Inferior parietal cortex (tissue), 1 donor: ENCODE measurements around the gene CHST3.

Experiments used
- DNase-seq: peaks from one replicate; pipeline ENCODE4 v3.0.0-alpha.2; 2016; ENCODE audit errors: extremely low spot score

CHST3 gene

DNA sequence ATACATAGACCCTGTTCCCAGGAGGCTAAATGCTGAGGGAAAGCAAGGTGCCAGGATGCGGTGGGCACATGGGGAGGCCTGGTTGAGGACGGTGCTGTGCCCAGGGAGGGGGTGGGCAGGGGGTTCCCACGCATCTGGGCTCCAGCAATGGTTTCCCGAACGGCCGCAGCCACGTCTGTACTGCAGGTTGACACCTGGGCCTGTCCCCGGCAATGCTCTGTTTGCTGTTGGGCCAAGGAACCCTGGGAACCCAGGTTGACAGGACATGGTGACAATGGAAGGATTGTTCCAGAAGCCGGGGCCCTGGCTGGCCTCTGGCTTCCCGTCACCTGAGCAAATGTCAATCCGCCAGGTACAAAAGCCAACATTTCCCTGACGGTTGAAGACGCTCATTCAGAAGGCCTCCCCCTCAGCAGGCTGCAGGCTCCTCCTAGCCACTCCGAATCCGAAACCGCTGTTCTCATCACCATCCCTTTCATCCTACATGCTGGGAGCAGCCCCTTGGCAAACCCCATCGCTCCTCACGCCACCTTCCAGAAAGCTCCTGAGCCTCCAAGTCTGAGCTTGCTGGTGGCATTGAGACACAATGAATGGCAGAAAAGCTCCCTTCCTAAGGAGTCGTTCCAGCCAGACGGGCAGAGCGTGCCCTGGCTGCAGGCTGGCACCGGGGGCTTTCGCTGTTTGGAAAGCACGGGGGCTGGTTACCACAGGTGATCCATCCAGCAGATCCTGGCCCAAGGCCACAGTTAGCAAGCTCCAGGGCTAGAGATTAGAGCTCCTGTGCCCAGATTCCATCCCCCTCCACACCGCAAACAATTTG is 92.9 kb downstream of the CHST3 start:
- no peak for DNase-seq

DNA sequence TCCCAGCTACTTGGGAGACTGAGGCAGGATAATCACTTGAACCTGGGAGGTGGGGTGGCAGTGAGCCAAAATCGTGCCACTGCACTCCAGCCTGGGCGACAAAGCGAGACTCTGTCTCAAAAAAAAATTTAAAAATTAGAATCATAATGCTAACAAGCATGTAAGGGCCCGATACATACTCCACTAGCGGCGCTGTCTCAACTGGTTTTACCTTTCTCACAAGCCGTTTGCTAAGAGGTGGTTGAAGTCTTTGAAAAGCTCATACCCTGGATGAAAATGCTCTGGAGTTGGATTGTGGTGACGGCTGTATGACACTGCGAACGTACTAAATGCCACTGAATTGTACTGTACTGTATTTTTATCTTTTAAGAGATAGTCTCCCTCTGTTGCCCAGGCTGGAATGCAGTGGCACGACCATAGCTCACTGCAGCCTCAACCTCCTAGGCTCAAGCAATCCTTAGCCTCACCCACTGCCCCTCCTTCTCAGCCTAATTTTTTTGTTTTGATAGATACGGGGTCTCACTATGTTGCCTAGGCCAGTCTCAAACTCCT is 94.2 kb downstream of the CHST3 start:
- DNase-seq, result no peak

DNA sequence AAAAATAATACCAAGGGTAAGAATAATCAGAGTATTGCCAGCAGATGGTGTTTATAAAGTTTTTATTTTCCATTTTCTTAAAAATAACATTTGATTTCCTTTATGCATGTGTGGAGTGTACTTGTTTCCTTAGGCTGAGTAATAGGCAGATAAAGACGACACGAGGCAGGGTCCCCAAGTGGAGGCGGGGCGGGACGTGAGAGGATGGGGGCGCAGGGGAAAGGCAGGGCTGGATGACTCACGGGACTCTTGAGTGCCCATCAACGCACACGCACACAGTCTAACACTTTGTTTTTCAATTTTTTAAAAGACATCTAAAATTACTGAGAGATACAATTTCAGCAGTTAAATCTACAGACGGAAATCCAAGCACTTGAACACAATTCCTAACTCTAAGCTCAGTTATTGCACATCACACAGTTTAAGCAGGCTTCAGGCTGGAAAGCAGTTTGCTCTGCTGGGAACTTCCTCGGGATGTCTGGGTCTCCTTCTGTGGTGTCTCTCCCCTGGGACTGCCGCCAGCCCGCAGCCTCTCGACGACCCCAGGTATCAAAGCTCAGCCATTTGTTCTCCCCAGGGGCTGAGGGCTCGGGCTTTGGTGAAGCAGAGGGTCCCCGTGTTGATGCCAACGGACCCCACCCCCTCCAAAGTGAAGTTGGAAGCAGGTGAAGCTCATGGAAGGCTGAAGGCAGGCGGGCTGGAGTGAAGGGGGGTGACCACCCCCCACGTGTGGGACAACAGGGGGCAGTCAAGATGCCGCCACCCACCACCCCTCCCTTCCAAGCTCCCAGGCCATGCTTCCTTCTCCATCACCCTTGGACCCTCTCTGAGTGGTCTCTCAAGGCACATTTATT is 95.0 kb downstream of the CHST3 start:
- DNase-seq, result no peak

DNA sequence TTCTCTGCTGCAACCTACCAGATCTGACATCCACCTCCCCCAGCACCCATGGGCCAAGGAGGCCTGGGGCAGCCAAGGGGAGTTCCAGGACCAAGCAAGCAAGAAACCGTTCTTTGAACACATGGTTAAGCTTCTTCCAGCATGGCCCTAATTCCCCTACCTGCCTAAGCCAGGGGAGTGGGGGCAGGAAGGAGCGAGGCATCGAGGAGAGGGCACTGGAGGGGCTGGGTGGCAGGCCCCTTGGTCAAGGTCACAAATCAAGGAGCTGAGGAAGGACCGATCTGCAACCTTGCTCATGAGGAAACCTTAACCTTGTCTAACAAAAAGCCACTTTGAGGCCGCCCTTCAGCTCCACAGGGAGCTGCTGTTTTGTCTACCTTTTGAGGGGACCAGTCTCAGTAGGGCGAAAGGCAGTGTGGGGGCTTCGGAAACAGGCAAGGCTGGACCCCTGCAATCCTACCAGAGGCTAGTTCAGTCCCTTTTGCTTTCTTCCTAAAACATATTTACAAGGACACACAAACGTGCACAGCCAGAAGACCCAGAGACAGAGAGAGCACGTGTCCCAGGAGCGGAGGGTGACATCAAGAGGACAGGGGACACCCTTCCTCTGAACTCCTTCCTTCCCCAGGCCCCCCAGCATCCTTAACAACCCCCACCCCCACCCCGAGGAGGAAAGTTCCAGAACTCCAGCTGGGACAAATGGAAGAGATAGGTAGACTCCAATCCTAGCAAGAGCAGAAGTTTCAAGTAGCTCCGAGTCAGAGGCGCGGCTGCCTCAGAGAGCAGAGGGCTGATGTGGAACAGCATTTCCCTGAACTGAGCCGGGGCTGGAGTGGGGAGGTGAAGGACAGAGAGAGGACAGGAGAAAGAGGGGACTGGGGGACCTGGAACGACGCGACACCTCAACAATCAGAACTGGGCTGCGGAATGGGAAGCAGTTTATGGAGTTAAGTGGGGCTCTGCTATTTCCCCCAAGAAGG is 95.9 kb downstream of the CHST3 start:
- DNase-seq, result no peak

DNA sequence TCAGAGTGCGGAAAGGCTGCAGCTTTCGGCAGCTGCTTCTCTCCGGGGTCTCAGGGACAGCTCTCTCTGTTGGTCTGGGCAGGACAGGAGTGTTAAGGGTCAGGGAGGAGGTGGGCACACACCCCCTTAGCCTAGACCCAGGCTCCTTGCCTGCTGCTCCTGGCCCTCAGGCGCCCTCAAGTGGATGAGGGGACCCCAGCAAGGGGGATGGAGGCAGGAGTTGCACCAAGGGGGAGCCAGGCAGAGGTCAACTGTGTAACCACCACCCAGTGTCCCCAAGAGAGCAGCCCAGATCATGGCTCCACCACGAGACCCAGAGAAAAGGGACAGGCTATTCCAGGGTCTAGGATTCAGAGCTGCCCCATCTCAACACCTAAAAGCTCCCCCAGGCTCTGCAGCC is 97.3 kb downstream of the CHST3 start:
- DNase-seq, result no peak

DNA sequence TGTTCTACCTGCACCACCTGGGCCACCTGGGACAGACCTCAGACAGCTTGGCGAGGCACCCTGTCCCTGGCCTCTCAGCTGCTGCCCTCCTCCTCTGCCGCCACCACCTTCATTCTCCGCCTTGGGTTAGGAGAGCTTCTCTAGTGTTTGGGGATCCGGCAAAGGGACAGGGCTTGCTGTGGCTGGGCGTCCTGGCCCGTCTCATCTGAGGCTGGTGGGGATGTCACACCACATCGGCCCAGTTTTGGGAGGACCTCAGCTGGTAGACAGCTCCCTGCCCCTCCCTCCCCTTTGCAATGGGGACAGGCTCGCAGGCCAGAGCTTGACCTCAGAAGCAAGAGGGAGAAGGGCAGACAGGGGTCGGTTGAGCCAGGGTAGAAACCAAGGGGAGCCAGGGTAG is 97.7 kb downstream of the CHST3 start:
- no peak for DNase-seq

DNA sequence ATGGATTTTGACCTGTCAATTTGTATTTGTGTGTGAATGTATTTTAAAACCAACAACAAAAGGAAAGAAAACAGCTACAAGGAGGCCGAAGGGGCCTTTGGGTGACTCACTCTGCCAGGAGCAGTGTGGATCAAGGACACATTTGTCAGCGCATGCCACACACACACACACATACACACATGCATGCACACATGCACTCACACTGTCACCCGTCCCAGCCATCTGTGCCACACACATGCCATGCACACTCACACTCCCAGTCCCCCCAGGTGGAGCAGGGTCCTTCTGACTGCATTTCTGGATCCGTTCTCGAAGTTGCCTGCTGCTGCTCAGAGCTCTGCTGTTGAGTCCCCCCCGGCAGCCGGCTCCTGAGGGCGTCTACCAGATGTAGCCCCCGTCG is 98.2 kb downstream of the CHST3 start:
- DNase-seq, result no peak
